Right cardiac atrium (tissue), 5 donors: ENCODE data around the gene RND3. TPM values are rescaled to one million over a fixed set of nuclear protein-coding genes. Genes with fewer than 3 reads are reported as not detected.

Experiments used
- ATAC-seq, 2 donors: fragments of 200-7000 bp; cut with Tn5 transposase; one replicate each; pipeline versions ENCODE4 v1.8.0 to v1.9.1; 2020; ENCODE audit warnings: moderate library complexity in 2 of 2, mild to moderate bottlenecking in 1 of 2
- DNase-seq, 3 donors: peaks; one replicate each; pipeline ENCODE4 v3.0.0-alpha.2; 2020
- H3K27ac ChIP-seq: one replicate; pipeline ENCODE4 v1.5.1; 2013; ENCODE audit warnings: mild to moderate bottlenecking, low read length, control low read depth, moderate library complexity
- H3K27me3 ChIP-seq: one replicate; pipeline ENCODE4 v1.6.1; 2013; ENCODE audit not compliant: control insufficient read depth, insufficient read depth
- H3K4me1 ChIP-seq: one replicate; pipeline ENCODE4 v1.6.1; 2013; ENCODE audit warnings: low read length; ENCODE audit not compliant: control insufficient read depth, insufficient read depth
- H3K4me3 ChIP-seq: one replicate; pipeline ENCODE4 v1.5.1; 2013; ENCODE audit warnings: low read length, control low read depth
- H3K9me3 ChIP-seq: one replicate; pipeline ENCODE4 v1.6.1; 2013; ENCODE audit warnings: low read length; ENCODE audit not compliant: control insufficient read depth
- WGBS: extraction: QIAGEN DNeasy Blood & Tissue Kit; methylation state at CpG from one replicate; pipeline ENCODE4 v1.1.7; 2013; 5-methylcytosine and 5-hydroxymethylcytosine counted together
- intact Hi-C, 4 donors: fragments of 100-400 bp; cut with DNase I; formaldehyde crosslinking; loops; one replicate each; pipeline versions ENCODE4 v1.11.0 to v1.14.0; 2022 to 2023
- polyA plus RNA-seq: library from polyadenylated mRNA; stranded (reverse); fragments of 200-250 nt; gene quantifications from one replicate; pipeline ENCODE4 v1.2.3, GENCODE V29; 2013
- total RNA-seq, 4 donors: library from RNA; stranded (reverse); fragmentation: NEBNext Ultra II Directional; extraction: Animal tissue kit (Norgen Biotek cat#: 25700); gene quantifications; one replicate each; pipeline ENCODE4 v1.2.1, GENCODE V29; 2021
- donor health status: healthy with polysubstance abuse.
- donor health status: DM: no; HTN: yes; CAD: no.
- donor health status: DM: no; HTN: no; CAD: no.
- donor health status: DM: no; HTN: yes; CAD: no; lungs with severe emphysema.
- donor health status: DM: yes; HTN: yes; CAD: no.

Gene RND3
- total and polyA plus RNA-seq, 5 donors: 9.1 to 32.7 (median 16.4) TPM

- no peak overlapping the region for H3K27ac ChIP-seq
- peak in 1 of 2 donors; percentile 26 for ATAC-seq
- 46% methylated on average over 4 of the region's 4 CpGs for WGBS
Observed at GRCh38 chr2:150520887-150521664, 33.6 kb upstream of the RND3 start.

GRCh38 chr2:150520033-150520432 lies 32.6 kb upstream of the RND3 start:
- H3K4me3 ChIP-seq: no peak overlapping the region
- no peak overlapping the region for H3K27ac ChIP-seq
- ATAC-seq: no peak
- H3K27me3 ChIP-seq: no peaks in the 10 kb centered on the region
- intact Hi-C loops: no loop called here
- DNase-seq: no peak
- WGBS: 78% methylated on average over 4 of the region's 4 CpGs
- no peaks in the 10 kb centered on the region for H3K9me3 ChIP-seq
- peaks cover 5% of the 10 kb centered on the region for H3K4me1 ChIP-seq

More at GRCh38 chr2:150520887-150521664, 33.6 kb upstream of the RND3 start:
- Histone ChIP-seq H3K9me3 (no peaks in the 10 kb centered on the region), H3K27me3 (no peaks in the 10 kb centered on the region), H3K4me3 (no peak overlapping the region), H3K4me1 (peaks cover 5% of the 10 kb centered on the region)
- DNase-seq: no peak
- intact Hi-C loops: no loop called here

GRCh38 chr2:150517951-150518680 lies 30.6 kb upstream of the RND3 start:
- H3K9me3 ChIP-seq: no peaks in the 10 kb centered on the region
- 71% methylated on average over 5 of the region's 5 CpGs for WGBS
- intact Hi-C loops: no loop called here
- no peak overlapping the region for H3K27ac ChIP-seq
- H3K4me3 ChIP-seq: no peak overlapping the region
- ATAC-seq (no peak), DNase-seq (no peak)
- H3K4me1 ChIP-seq: peaks cover 5% of the 10 kb centered on the region
- H3K27me3 ChIP-seq: no peaks in the 10 kb centered on the region

- Histone ChIP-seq H3K27me3 (no peaks in the 10 kb centered on the region), H3K4me1 (no peaks in the 10 kb centered on the region), H3K4me3 (no peak overlapping the region), H3K9me3 (no peaks in the 10 kb centered on the region), H3K27ac (no peak overlapping the region)
- DNase-seq (no peak), ATAC-seq (no peak)
- intact Hi-C loops: no loop called here
Observed at GRCh38 chr2:150513647-150514046, 26.2 kb upstream of the RND3 start.

- intact Hi-C loops: no loop called here
- Histone ChIP-seq H3K9me3 (no peaks in the 10 kb centered on the region), H3K4me3 (no peak overlapping the region), H3K27ac (no peak overlapping the region), H3K27me3 (no peaks in the 10 kb centered on the region), H3K4me1 (no peaks in the 10 kb centered on the region)
- 43% methylated on average over 2 of the region's 2 CpGs for WGBS
- DNase-seq (no peak), ATAC-seq (peak; percentile 28 to 48)
Observed at GRCh38 chr2:150508497-150509137, 21.1 kb upstream of the RND3 start.

GRCh38 chr2:150507071-150507470 lies 19.6 kb upstream of the RND3 start:
- no peak for ATAC-seq
- Histone ChIP-seq H3K27ac (no peak overlapping the region), H3K9me3 (no peaks in the 10 kb centered on the region), H3K4me3 (no peak overlapping the region), H3K27me3 (no peaks in the 10 kb centered on the region), H3K4me1 (no peaks in the 10 kb centered on the region)
- intact Hi-C loops: no loop called here
- 66% methylated on average over 1 of the region's 1 CpG for WGBS
- DNase-seq: no peak

- Histone ChIP-seq H3K9me3 (no peaks in the 10 kb centered on the region), H3K27ac (no peak overlapping the region), H3K4me3 (no peak overlapping the region), H3K4me1 (no peaks in the 10 kb centered on the region), H3K27me3 (no peaks in the 10 kb centered on the region)
- no peak for ATAC-seq
- DNase-seq: no peak
- intact Hi-C loops: no loop called here
Observed at GRCh38 chr2:150505178-150505577, 17.7 kb upstream of the RND3 start.

GRCh38 chr2:150495993-150496627 lies 8.6 kb upstream of the RND3 start:
- WGBS: 51% methylated on average over 7 of the region's 7 CpGs
- intact Hi-C loops: loop anchor here in 1 of 4 donors (10.0 kb wide), 1 partner anchor 901 kb away; no protein-coding TSS in a partner anchor
- no peak for DNase-seq
- Histone ChIP-seq H3K9me3 (no peaks in the 10 kb centered on the region), H3K4me1 (no peaks in the 10 kb centered on the region), H3K27ac (no peak overlapping the region), H3K27me3 (no peaks in the 10 kb centered on the region), H3K4me3 (no peak overlapping the region)
- no peak for ATAC-seq

GRCh38 chr2:150495001-150495400 lies 7.5 kb upstream of the RND3 start:
- H3K9me3 ChIP-seq: no peaks in the 10 kb centered on the region
- ATAC-seq (no peak), DNase-seq (no peak)
- 85% methylated on average over 2 of the region's 2 CpGs for WGBS
- H3K27me3 ChIP-seq: no peaks in the 10 kb centered on the region
- intact Hi-C loops: loop anchor here in 1 of 4 donors (10.0 kb wide), 1 partner anchor 900 kb away; no protein-coding TSS in a partner anchor
- H3K27ac ChIP-seq: no peak overlapping the region
- no peak overlapping the region for H3K4me3 ChIP-seq
- no peaks in the 10 kb centered on the region for H3K4me1 ChIP-seq

- intact Hi-C loops: loop anchor here in 1 of 4 donors (10.0 kb wide), 1 partner anchor 900 kb away; no protein-coding TSS in a partner anchor
Observed at GRCh38 chr2:150494234-150494945, 6.9 kb upstream of the RND3 start.

More at GRCh38 chr2:150494234-150494945, 6.9 kb upstream of the RND3 start:
- no peak overlapping the region for H3K27ac ChIP-seq
- ATAC-seq (no peak), DNase-seq (no peak)
- H3K9me3 ChIP-seq: no peaks in the 10 kb centered on the region
- H3K27me3 ChIP-seq: no peaks in the 10 kb centered on the region
- H3K4me3 ChIP-seq: no peak overlapping the region
- 77% methylated on average over 4 of the region's 4 CpGs for WGBS
- no peaks in the 10 kb centered on the region for H3K4me1 ChIP-seq
